Measurements from ENCODE around the gene ENAH.

DNA sequence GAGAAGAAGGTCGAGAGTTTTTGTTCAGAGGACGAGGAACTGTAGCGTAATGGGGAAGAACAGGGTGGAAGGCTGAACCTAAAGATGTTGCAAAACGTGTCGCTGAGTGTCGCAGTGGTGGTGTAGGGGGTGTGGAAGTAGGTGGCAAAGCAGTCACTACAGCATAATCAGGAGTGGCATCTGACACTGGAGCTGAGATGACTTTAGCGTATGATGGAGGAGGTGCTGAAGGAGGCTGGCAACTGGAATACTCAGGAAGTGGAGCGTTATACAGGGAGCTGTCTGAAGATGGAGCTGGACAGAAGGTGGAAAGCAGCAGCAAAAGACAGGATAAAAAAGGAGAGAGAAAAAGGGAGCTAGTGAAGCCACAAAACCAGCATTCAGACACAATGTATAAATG is 135.2 kb downstream of the ENAH start:
- TF ChIP-seq REST (IDR thresholded peaks at IDR 0.05; ENCODE audit: insufficient replicate concordance, low read depth) = no peak
- TF ChIP-seq CTCF (IDR thresholded peaks at IDR 0.05; ENCODE audit: insufficient read depth, low read length) = no peak
- TF ChIP-seq GABPA (IDR thresholded peaks at IDR 0.05; ENCODE audit: low read depth) = no peak
- no peak for TF ChIP-seq POLR2AphosphoS5 (IDR thresholded peaks at IDR 0.05; ENCODE audit: low read depth)
- no peak for TF ChIP-seq SPI1 (IDR thresholded peaks at IDR 0.05; ENCODE audit: borderline replicate concordance, low read depth)

Measured in HL-60 (cell line).